GM21526 (cell line): ENCODE data around the gene TGFBI.

Experiments
- ATAC-seq: cut with Tn5 transposase; IDR thresholded peaks from one replicate; pipeline ENCODE4 v1.9.1; 2021; ENCODE audit warnings: moderate library complexity; ENCODE audit not compliant: unreplicated experiment, low FRiP score

TGFBI gene

GRCh38 chr5:136082390-136083193, 53.8 kb downstream of the TGFBI start:
- no peak for ATAC-seq

DNA sequence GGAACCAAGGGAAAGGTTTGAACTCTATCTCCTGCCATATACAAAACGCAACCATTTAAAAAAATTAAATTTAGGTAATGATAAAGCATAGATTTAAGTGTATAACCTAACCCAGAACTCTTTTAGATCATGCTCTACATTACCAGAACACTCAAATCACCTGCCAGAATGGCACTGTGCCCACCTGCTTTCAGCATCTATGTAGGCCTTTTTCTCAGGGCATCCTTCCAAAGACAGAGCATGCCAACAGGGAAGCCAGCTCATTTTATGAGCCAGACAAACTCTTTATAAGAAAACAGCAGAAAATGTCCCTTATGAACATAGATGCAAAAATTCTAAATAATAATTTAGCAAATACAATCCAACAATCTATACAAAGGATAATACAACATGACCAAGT, 55.9 kb downstream of the TGFBI start:
- ATAC-seq, result no peak

GRCh38 chr5:136086783-136087566, 58.2 kb downstream of the TGFBI start:
- ATAC-seq, result no peak

GRCh38 chr5:136087961-136088871, 59.4 kb downstream of the TGFBI start:
- no peak for ATAC-seq

DNA sequence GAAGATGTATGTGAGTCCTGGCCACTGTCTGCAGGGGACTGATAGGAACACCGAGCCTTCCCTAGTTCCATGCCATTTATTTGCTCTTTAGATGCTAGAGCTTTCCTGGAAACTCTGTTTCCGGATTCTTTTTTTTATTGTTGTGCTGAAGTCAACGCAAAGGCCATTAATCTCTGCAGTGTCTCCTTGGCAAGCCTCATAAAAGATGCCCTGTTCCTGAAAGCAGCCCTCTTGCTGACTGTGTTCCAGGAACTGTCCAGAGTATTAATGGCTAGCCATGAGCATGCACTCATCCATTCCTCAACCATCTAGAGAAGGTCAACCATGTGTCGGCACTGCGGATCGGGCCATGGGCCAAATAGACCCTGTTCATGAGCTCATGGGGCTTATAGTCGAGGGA, 61.0 kb downstream of the TGFBI start:
- no peak for ATAC-seq

- no peak for ATAC-seq
Measured at GRCh38 chr5:136090319-136090718, 61.5 kb downstream of the TGFBI start.

DNA sequence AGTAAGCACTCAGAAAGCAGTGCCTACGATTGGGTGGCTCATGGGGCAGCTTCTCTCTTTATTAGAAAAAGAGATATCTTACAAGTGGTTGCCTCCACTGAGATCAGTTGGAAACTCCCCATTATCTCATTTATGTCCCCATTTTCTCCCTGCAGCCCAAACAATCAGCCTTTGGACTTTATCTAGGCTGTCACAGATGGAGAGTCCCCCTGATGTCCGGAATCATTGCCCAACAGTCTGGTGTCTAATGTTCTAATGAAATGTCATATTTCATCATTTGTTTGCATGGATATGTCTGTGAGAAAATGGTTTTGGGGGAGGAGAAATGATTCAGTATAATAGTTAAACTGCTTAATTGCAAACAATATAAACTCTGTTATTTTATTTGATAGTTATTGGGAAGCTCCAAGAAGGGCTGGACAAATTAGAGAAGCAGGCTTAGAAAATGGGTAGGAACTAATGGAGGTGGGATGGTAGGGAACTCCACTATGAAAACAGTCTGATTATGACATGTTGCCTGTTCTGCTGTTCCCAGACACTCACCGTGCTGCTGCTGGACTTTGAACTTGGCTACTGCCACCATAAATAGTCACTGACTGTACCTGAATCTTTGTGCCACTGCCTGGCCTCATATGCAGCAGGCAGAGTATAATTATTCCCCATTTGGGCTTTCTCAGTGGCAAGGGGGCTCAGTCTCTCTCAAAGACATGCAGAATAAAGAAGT, 65.6 kb downstream of the TGFBI start:
- ATAC-seq, result no peak

DNA sequence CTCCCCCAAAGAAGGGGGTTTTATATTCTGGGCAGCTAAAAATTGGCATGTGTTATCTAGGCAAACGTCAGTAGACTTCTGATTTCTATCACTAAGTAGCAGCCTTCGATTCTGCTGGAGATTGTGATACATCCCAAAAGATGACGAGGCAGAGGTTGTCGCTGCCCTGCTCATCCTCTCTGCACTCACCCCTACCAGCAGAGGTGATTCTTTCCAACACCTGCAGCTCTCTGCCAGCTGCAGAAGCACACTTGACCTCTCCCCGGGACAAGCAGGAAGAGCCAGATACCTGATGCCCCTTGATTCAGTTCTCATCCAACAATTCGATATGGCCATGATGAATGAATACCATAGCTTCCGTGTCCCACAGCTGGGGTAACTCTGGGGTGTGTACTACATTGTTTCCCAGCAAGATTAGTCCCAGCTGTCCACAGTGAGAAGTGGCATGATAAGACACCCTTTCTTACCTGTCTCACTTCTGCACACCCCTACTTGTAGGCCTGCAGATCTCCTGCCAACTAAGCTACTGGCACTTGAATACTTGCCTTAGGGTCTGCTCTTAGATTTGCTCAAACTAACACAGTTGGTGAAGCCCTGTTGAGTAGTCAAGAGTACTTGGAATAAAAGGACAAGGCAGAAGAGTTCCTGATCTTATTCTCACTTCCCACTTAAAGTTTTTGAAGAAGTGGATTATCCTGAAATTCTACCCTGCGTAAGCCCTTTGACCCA, 66.3 kb downstream of the TGFBI start:
- ATAC-seq, result no peak

- ATAC-seq, result no peak
Measured at GRCh38 chr5:136098176-136098575, 69.4 kb downstream of the TGFBI start.

- ATAC-seq, result no peak
Measured at GRCh38 chr5:136099870-136100269, 71.1 kb downstream of the TGFBI start.

GRCh38 chr5:136101884-136102283, 73.1 kb downstream of the TGFBI start:
- ATAC-seq, result no peak

DNA sequence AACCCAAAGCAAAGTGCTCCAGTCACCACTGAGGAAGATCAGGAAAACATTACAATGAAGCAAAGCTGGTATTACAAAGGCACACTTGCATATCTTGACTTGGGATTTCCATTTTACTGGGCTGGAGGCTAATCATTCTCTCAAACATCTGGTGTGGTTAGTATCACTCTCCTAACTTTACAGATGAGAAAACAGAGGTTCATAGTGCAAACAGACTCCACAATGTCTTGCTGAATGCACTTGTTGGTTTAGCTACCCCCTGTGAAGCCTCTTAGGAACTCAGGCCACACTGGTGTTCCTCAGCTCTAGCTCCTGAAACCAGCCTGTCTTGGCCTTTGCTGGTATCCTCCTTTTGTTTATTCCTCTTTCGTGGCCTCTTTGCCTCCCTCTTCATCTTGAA, 74.3 kb downstream of the TGFBI start:
- ATAC-seq, result no peak

DNA sequence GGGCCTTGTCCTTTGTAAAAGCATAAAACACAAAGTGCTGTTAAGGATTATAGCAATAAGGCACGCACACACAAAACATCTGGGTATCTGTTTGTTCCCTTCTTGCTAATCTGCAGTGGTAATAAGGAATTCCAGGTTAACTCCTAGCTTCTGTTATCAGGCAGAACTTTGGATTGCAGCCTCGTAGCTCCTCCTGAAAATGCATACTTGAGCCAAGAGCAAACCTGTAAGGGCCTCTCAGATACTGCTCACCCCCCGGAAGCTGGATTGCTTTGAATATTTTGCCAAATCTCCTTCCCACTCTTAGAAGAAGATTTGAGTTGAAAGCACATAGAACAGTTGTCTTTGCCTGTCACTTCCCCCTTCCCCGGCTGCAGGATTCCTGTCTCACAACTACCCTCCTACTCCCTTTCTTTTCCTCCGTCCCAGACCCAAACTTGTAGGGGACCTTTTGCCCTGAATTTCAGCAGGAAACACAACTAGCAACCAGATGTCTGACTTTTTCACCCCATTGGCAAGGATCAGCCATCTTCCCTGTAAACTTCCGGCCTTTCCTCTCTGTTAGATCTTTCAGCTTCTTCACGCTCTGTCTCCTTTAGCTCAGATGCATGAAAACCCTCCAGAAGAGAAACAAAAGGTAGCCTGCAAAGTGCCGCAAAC, 75.6 kb downstream of the TGFBI start:
- ATAC-seq, result no peak

DNA sequence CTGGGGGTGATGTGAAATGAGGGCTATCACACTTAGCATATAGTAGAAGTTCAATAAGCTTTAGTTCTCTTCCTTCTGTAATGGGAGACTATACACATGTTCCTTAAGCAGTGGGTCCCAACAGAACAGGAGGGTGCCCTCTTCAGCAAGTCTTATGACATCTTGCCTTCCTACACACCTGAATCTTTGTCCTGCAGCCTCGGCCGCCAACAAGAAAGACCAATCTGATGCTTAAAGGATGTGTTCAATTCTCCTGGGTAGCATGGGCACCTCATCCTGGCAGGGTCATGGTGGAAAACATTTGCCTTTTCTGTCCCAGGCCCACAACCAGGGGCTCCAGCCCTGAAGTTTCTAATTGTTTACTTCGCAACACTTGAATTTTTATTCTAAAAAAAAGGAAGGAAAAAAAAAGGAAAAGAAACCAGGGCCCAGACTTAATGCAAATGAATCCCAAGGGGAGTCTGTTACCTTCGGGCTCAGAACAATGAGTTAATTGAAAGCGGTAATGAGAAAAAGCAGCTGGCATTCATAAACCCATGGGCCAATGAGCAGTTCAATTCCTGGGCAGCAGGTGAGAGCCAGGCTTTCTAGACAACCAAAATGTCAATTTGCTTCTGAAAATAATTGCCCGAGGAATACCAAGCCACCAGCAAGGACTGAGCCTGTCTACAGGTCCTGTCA, 77.7 kb downstream of the TGFBI start:
- no peak for ATAC-seq

GRCh38 chr5:136108180-136108611, 79.4 kb downstream of the TGFBI start:
- no peak for ATAC-seq

GRCh38 chr5:136108766-136109165, 80.0 kb downstream of the TGFBI start:
- ATAC-seq, result no peak

DNA sequence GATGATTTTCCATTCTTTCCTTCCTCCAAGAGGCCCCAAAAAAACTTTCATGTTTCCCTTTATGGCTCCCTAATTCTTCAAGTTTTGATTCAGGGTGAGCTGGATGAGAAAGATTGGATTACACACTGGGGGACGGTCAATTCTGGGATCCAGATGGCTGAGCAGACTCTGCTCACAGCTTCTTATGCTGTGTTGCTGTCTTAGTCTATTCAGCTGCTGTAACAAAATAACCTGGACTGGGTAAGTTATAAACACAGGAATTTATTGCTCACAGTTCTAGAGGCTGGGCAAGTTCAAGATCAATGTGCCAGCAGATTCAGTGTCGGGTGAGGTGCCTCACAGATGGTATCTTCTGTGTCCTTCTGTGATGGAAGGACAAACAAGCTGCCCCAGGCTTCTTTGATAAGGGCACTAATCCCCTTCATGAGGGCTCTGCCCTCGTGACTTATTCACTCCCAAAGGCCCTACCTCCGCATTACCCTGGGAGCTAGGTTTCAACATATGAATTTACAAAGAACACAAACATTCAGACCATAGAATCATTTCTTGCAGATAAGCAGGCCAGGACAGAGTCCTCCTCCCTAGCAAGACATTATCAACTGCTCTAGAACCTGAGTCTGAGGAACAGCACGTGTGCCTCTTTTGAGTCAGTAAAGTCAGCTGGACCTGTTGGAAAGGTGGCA, 80.8 kb downstream of the TGFBI start:
- no peak for ATAC-seq
